ENCODE measurements around the gene WASF2. TPM values are rescaled to one million over a fixed set of nuclear protein-coding genes. Genes with fewer than 3 reads are reported as not detected.
"Not testable (repeated sequence)": the region's sequence is repeated elsewhere in the genome, so short reads cannot be mapped to it uniquely, and the experiment has no call there.

The WASF2 gene, protein sequence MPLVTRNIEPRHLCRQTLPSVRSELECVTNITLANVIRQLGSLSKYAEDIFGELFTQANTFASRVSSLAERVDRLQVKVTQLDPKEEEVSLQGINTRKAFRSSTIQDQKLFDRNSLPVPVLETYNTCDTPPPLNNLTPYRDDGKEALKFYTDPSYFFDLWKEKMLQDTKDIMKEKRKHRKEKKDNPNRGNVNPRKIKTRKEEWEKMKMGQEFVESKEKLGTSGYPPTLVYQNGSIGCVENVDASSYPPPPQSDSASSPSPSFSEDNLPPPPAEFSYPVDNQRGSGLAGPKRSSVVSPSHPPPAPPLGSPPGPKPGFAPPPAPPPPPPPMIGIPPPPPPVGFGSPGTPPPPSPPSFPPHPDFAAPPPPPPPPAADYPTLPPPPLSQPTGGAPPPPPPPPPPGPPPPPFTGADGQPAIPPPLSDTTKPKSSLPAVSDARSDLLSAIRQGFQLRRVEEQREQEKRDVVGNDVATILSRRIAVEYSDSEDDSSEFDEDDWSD
- 25.6 TPM for total RNA-seq

GRCh38 chr1:27489973-27490741 lies at the start of gene WASF2:
TSS of gene WASF2 (minus strand) at chr1:27490167. CDS start at chr1:27428890, 61,277 bp downstream.
- Histone ChIP-seq H3K36me3 (ENCODE audit: control insufficient read depth in 3 of 3, insufficient read depth in 3 of 3, low read length in 3 of 3) (no peaks in the 10 kb centered on the region), H3K27me3 (ENCODE audit: control insufficient read depth in 3 of 3, insufficient read depth in 3 of 3, low read length in 3 of 3) (no peaks in the 10 kb centered on the region), H3K27ac (ENCODE audit: low read depth, low read length) (peak within 1 kb of the TSS; percentile 99), H3K4me3 (ENCODE audit: low read length in 3 of 3) (peak within 1 kb of the TSS; percentile 80 to 99 (median 84)), H3K4me1 (ENCODE audit: control insufficient read depth in 3 of 3, insufficient read depth in 3 of 3, low read length in 3 of 3) (peaks cover 26 to 29% (median 29%) of the 10 kb centered on the region in 3 donors), H3K9ac (ENCODE audit: low read depth in 1 of 3, low read length in 3 of 3) (peak within 1 kb of the TSS; percentile 91 to 99 (median 99)), H3K9me3 (ENCODE audit: control insufficient read depth in 3 of 3, low read length in 3 of 3) (no peaks in the 10 kb centered on the region)

GRCh38 chr1:27538793-27539192 lies 48.8 kb upstream of the WASF2 start:
- Histone ChIP-seq H3K36me3 (ENCODE audit: control insufficient read depth in 3 of 3, insufficient read depth in 3 of 3, low read length in 3 of 3) (peaks cover 10 to 19% (median 18%) of the 10 kb centered on the region in 3 donors), H3K27me3 (ENCODE audit: control insufficient read depth in 3 of 3, insufficient read depth in 3 of 3, low read length in 3 of 3) (no peaks in the 10 kb centered on the region), H3K4me3 (ENCODE audit: low read length in 3 of 3) (no peak overlapping the region), H3K4me1 (ENCODE audit: control insufficient read depth in 3 of 3, insufficient read depth in 3 of 3, low read length in 3 of 3) (peaks cover 70 to 77% (median 74%) of the 10 kb centered on the region in 3 donors), H3K9me3 (ENCODE audit: control insufficient read depth in 3 of 3, low read length in 3 of 3) (no peaks in the 10 kb centered on the region), H3K27ac (ENCODE audit: low read depth, low read length) (peak overlapping the region; percentile 73), H3K9ac (ENCODE audit: low read depth in 1 of 3, low read length in 3 of 3) (peak overlapping the region in 2 of 3 donors; percentile 15 to 19)

- Histone ChIP-seq H3K27ac (ENCODE audit: low read depth, low read length) (peak overlapping the region; percentile 73), H3K9ac (ENCODE audit: low read depth in 1 of 3, low read length in 3 of 3) (peak overlapping the region in 2 of 3 donors; percentile 15 to 74), H3K4me1 (ENCODE audit: control insufficient read depth in 3 of 3, insufficient read depth in 3 of 3, low read length in 3 of 3) (peaks cover 65 to 72% (median 69%) of the 10 kb centered on the region in 3 donors), H3K36me3 (ENCODE audit: control insufficient read depth in 3 of 3, insufficient read depth in 3 of 3, low read length in 3 of 3) (peaks cover 11 to 23% (median 23%) of the 10 kb centered on the region in 3 donors)
- H3K9me3 ChIP-seq (ENCODE audit: control insufficient read depth in 3 of 3, low read length in 3 of 3); H3K27me3 ChIP-seq (ENCODE audit: control insufficient read depth in 3 of 3, insufficient read depth in 3 of 3, low read length in 3 of 3); H3K4me3 ChIP-seq (ENCODE audit: low read length in 3 of 3): not testable (repeated sequence)
Observed at GRCh38 chr1:27538305-27538676, 48.3 kb upstream of the WASF2 start.

DNA sequence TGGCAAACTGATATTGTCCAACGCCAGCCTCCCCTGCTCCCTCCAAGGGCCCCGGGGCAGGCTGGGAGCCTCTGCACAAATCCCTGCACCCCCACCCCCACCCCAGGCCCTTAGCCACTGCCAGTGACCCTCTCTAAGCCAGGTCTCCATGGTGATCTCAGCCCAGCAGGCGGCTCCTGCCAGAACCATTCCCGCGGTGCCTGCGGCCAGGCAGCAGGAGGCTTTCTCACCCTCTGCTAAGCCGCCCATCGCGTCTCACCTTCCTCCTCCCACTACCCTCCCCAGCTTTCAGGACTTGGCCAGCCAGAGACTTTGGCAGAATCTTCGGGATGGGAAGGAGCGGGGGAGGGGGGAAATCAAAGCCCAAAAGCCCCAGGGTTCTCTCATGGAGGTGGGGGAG lies 46.8 kb upstream of the WASF2 start:
- H3K27me3 ChIP-seq (ENCODE audit: control insufficient read depth in 3 of 3, insufficient read depth in 3 of 3, low read length in 3 of 3) = no peaks in the 10 kb centered on the region
- peak overlapping the region; percentile 37 to 49 (median 41) for H3K4me3 ChIP-seq (ENCODE audit: low read length in 3 of 3)
- H3K27ac ChIP-seq (ENCODE audit: low read depth, low read length) = peak overlapping the region; percentile 73
- no peaks in the 10 kb centered on the region for H3K9me3 ChIP-seq (ENCODE audit: control insufficient read depth in 3 of 3, low read length in 3 of 3)
- peak overlapping the region; percentile 25 to 74 (median 51) for H3K9ac ChIP-seq (ENCODE audit: low read depth in 1 of 3, low read length in 3 of 3)
- H3K36me3 ChIP-seq (ENCODE audit: control insufficient read depth in 3 of 3, insufficient read depth in 3 of 3, low read length in 3 of 3) = peaks cover 11 to 30% (median 22%) of the 10 kb centered on the region in 3 donors
- H3K4me1 ChIP-seq (ENCODE audit: control insufficient read depth in 3 of 3, insufficient read depth in 3 of 3, low read length in 3 of 3) = peaks cover 50 to 57% (median 54%) of the 10 kb centered on the region in 3 donors

- Histone ChIP-seq H3K9ac (ENCODE audit: low read depth in 1 of 3, low read length in 3 of 3) (peak overlapping the region in 2 of 3 donors; percentile 74 to 76), H3K4me3 (ENCODE audit: low read length in 3 of 3) (peak overlapping the region in 2 of 3 donors; percentile 30 to 41), H3K27me3 (ENCODE audit: control insufficient read depth in 3 of 3, insufficient read depth in 3 of 3, low read length in 3 of 3) (no peaks in the 10 kb centered on the region), H3K36me3 (ENCODE audit: control insufficient read depth in 3 of 3, insufficient read depth in 3 of 3, low read length in 3 of 3) (peaks cover 11 to 30% (median 21%) of the 10 kb centered on the region in 3 donors), H3K27ac (ENCODE audit: low read depth, low read length) (peak overlapping the region; percentile 73), H3K4me1 (ENCODE audit: control insufficient read depth in 3 of 3, insufficient read depth in 3 of 3, low read length in 3 of 3) (peaks cover 48 to 54% (median 52%) of the 10 kb centered on the region in 3 donors), H3K9me3 (ENCODE audit: control insufficient read depth in 3 of 3, low read length in 3 of 3) (no peaks in the 10 kb centered on the region)
Observed at GRCh38 chr1:27536010-27536757, 46.2 kb upstream of the WASF2 start.

- H3K27ac ChIP-seq (ENCODE audit: low read depth, low read length) = peak overlapping the region; percentile 73
- peaks cover 11 to 27% (median 21%) of the 10 kb centered on the region in 3 donors for H3K36me3 ChIP-seq (ENCODE audit: control insufficient read depth in 3 of 3, insufficient read depth in 3 of 3, low read length in 3 of 3)
- H3K4me3 ChIP-seq (ENCODE audit: low read length in 3 of 3) = no peak overlapping the region
- peak overlapping the region in 1 of 3 donors; percentile 74 for H3K9ac ChIP-seq (ENCODE audit: low read depth in 1 of 3, low read length in 3 of 3)
- peaks cover 44 to 50% (median 46%) of the 10 kb centered on the region in 3 donors for H3K4me1 ChIP-seq (ENCODE audit: control insufficient read depth in 3 of 3, insufficient read depth in 3 of 3, low read length in 3 of 3)
- no peaks in the 10 kb centered on the region for H3K9me3 ChIP-seq (ENCODE audit: control insufficient read depth in 3 of 3, low read length in 3 of 3)
- no peaks in the 10 kb centered on the region for H3K27me3 ChIP-seq (ENCODE audit: control insufficient read depth in 3 of 3, insufficient read depth in 3 of 3, low read length in 3 of 3)
Observed at GRCh38 chr1:27535386-27535785, 45.4 kb upstream of the WASF2 start.

DNA sequence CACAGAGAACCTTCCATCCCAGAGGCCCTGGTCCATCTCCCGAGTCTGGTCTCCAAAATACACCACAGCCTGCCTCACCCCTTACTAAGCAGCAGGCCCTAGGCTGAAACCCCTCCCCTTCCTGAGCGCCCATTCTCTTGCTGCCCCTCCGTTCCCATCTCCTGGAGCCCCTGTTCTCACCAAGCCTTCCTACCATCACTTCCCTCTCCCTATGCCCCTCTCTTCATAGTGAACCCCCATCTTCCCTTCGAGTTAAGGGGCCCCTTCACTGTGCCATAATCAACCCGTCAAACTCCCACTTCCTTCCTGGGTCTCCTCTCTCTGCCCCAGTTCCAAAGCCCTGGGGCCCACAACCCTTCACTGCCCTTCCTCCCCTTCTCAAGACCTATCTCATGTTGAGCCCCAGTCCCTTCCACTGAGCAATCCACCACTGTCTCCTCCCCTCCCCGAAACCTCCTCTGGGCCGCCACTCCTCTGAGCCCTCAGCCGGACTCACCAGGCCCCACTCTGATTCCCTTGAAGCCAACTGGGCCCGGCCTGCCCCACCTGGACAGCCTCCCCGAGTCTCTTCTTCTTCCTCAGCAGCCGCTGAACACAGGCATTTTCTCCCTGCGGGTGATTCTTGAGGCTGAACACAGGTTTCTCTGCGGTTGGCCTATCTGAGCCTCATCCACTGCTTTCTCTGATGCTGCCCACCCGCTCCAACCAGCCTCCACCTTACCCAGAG lies 42.2 kb upstream of the WASF2 start:
- Histone ChIP-seq H3K9me3 (ENCODE audit: control insufficient read depth in 3 of 3, low read length in 3 of 3) (no peaks in the 10 kb centered on the region), H3K27me3 (ENCODE audit: control insufficient read depth in 3 of 3, insufficient read depth in 3 of 3, low read length in 3 of 3) (no peaks in the 10 kb centered on the region), H3K27ac (ENCODE audit: low read depth, low read length) (no peak overlapping the region), H3K9ac (ENCODE audit: low read depth in 1 of 3, low read length in 3 of 3) (peak overlapping the region in 1 of 3 donors; percentile 16), H3K36me3 (ENCODE audit: control insufficient read depth in 3 of 3, insufficient read depth in 3 of 3, low read length in 3 of 3) (peaks cover 4 to 24% (median 19%) of the 10 kb centered on the region in 3 donors), H3K4me3 (ENCODE audit: low read length in 3 of 3) (no peak overlapping the region), H3K4me1 (ENCODE audit: control insufficient read depth in 3 of 3, insufficient read depth in 3 of 3, low read length in 3 of 3) (peaks cover 40 to 48% (median 43%) of the 10 kb centered on the region in 3 donors)

DNA sequence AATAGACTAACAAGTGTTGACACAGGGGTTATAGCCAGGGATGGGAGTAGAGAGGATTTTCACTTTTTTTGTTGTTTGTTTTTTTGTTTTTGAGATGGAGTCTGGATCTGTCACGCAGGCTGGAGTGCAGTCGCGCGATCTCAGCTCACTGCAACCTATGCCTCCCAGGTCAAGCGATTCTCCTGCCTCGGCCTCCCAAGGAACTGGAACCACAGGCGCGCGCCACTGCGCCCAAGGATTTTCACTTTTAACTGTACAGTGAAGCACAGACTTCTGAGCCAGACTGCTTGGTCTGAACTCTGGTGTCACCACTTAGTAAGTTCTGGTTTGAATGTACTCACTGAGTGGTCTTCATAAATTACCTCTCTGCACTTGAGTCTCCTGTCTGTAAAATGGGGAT lies 40.2 kb upstream of the WASF2 start:
- Histone ChIP-seq H3K9ac (ENCODE audit: low read depth in 1 of 3, low read length in 3 of 3) (no peak overlapping the region), H3K9me3 (ENCODE audit: control insufficient read depth in 3 of 3, low read length in 3 of 3) (no peaks in the 10 kb centered on the region), H3K4me1 (ENCODE audit: control insufficient read depth in 3 of 3, insufficient read depth in 3 of 3, low read length in 3 of 3) (peaks cover 42 to 49% (median 44%) of the 10 kb centered on the region in 3 donors), H3K27me3 (ENCODE audit: control insufficient read depth in 3 of 3, insufficient read depth in 3 of 3, low read length in 3 of 3) (no peaks in the 10 kb centered on the region), H3K36me3 (ENCODE audit: control insufficient read depth in 3 of 3, insufficient read depth in 3 of 3, low read length in 3 of 3) (peaks cover 4 to 21% (median 15%) of the 10 kb centered on the region in 3 donors), H3K4me3 (ENCODE audit: low read length in 3 of 3) (no peak overlapping the region), H3K27ac (ENCODE audit: low read depth, low read length) (peak overlapping the region; percentile 93)

DNA sequence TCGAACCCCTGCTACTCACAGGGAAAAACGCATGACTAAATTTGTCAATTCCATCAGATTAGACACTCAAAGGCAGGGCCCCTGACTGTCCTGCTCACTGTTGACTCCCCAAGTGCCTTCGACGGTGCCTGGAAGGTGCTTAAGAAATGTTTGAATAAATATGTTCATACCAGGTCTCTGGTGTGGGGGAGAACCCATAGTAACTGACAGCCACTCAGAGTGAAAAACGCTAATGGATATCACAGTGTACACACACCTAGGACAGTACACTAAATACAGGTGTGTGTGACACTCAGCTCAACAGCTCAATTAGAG lies 39.7 kb upstream of the WASF2 start:
- peaks cover 47 to 54% (median 49%) of the 10 kb centered on the region in 3 donors for H3K4me1 ChIP-seq (ENCODE audit: control insufficient read depth in 3 of 3, insufficient read depth in 3 of 3, low read length in 3 of 3)
- H3K9me3 ChIP-seq (ENCODE audit: control insufficient read depth in 3 of 3, low read length in 3 of 3) = no peaks in the 10 kb centered on the region
- H3K9ac ChIP-seq (ENCODE audit: low read depth in 1 of 3, low read length in 3 of 3) = peak overlapping the region; percentile 48 to 93 (median 87)

More for the DNA sequence above, 39.7 kb upstream of the WASF2 start:
- H3K4me3 ChIP-seq (ENCODE audit: low read length in 3 of 3) = peak overlapping the region in 1 of 3 donors; percentile 15
- H3K27ac ChIP-seq (ENCODE audit: low read depth, low read length) = peak overlapping the region; percentile 93
- peaks cover 4 to 16% (median 11%) of the 10 kb centered on the region in 3 donors for H3K36me3 ChIP-seq (ENCODE audit: control insufficient read depth in 3 of 3, insufficient read depth in 3 of 3, low read length in 3 of 3)
- no peaks in the 10 kb centered on the region for H3K27me3 ChIP-seq (ENCODE audit: control insufficient read depth in 3 of 3, insufficient read depth in 3 of 3, low read length in 3 of 3)

All from skeletal muscle tissue (tissue), 4 donors.